Measurements from ENCODE around the gene ACER1.

Gene ACER1

DNA sequence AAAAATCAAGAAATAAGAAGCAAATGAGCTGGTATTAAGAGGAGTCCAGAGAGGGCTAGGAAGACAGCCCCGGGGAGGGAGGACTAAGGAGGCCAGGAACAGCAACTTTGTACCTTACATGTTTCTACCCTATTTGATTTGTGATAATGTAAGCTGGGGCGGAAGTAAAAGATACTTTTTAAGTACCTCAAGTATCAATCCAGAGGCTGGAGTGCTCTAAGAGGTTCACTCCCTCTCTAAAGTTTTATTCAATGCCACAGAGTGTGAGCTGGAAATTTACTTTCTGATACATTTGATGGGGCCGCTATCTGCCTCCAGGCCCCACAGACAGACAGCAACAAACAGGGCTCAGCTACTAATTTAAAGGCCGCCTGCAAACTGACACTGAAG, 65.0 kb downstream of the ACER1 start:
- DNase-seq (ENCODE audit: low read depth in 2 of 2): no peak

DNA sequence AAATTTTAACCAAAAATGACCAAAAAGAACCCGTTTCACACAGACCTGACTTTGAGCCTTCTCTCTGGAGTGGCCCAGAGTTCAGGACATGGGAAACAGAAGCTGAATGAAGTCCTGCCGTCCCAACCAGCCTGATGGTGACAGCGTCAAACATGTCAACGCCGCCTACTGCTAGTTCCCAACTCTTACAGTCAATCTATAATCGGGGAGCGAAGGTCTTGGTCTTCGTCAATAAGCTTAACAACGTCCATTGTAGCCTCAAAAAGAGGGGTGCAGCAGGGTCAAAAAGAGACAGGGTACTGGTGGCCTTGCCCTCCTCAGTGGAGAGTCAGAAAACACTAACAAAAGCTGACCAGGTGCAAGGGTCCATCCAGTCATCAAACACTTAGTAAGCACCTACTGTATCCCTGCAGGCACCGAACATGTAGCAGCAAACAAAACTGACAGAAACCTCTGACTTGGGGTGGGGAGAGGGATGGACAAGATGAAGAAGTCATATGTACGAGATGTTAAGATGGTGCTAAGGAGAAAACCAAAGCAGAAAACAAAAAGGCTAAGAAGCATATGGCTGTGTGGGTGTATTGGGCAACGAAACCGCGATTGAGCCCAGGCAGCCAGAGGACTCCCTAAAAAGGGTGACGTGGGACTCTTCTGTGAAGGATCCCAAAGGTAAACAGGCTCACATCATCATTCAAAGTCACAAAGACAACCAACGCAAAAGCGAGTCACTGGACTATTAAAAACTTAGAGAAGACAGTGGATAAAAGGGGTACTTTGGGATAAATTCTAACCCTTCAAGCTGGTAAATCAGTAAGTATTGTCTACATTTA, 65.6 kb downstream of the ACER1 start:
- DNase-seq (ENCODE audit: low read depth in 2 of 2): no peak

DNA sequence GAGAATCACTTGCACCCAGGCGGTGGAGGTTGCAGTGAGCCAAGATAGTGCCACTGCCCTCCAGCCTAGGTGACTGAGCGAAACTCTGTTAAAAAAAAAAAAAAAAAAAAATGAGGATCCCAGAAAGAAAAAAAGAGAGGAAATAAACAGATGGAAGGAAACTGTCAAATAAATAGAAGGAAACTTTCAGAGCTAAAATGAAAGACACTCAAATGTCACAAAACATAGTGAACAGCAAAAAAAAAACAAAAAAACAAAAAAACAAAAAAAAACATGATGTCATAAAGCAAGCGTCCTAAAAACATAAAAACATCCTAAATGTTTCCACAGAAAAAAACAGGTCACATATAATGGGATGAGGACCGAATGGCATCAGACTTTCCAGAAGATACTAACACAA, 68.6 kb downstream of the ACER1 start:
- no peak for DNase-seq (ENCODE audit: low read depth in 2 of 2)

DNA sequence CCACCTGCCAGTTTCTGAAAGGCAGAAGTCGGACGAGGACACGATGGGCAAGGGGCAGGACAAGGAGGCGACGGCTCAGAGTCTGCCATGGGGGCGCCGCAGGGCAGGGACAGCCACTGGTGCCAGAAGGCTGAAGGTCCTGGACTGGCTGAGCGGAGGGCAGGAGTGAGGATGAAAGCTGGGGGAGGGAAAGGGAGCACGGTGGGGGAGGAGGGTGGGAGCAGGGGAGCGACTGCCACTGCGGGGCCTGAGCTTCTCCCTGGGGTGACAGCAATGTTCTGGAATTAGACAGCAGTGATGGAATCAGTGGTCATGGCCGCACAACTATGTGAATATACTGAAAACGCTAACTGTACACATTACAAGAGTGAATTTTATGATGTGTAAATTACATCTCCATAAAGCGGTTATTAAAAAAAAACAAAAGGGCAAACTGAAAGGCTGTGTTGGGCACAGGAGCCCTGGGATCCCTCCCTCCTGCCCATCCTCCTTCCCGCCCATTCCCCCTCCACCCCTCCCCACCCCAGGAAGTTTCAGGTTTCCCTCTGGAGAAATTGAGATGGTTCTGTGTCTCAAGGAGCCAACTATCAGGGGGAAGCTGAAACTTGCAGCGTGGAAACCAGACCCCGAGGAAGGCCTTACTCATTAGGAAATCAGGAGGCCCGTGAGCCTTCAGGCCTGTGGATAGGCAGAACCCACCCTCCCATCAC, 69.5 kb downstream of the ACER1 start:
- no peak for DNase-seq (ENCODE audit: low read depth in 2 of 2)

DNA sequence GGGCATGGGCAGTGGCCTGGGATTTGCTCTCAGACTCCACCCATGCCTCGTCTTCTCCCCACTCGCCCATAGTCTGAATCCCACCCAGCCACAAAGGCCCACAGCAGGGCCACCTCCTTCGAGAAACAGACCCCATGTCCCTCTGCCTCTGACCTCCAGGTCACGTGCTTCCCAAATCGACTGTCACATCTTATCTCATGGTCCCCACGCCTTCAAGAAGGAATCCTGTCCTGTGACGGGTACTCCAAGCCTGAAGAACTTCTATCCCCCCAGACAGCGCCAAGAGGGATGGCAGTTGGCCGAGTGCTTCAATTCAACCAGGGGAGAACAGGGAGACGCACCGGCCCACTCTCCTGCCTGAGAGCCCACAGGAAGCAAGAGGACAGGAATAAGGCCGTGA, 70.1 kb downstream of the ACER1 start:
- DNase-seq (ENCODE audit: low read depth in 2 of 2): no peak

DNA sequence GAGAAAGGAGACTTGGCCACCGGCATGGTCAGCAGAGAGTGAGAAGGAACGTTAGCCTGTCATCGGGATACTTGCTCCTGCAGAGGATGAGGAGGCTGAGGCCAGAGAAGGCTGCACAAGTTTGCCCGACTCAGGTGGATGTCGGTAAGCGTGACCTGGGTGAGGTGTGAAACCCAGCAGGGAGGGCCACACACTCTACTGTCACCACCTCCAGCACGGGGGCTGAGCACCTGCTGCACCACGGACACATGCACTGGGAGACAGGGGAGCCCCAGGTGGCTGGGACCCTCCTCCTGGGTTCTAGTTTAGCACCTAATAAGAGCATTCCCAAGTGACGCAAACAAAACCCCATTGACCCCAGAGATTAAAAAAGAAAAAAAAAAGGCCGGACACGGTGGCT, 70.9 kb downstream of the ACER1 start:
- no peak for DNase-seq (ENCODE audit: low read depth in 2 of 2)

DNA sequence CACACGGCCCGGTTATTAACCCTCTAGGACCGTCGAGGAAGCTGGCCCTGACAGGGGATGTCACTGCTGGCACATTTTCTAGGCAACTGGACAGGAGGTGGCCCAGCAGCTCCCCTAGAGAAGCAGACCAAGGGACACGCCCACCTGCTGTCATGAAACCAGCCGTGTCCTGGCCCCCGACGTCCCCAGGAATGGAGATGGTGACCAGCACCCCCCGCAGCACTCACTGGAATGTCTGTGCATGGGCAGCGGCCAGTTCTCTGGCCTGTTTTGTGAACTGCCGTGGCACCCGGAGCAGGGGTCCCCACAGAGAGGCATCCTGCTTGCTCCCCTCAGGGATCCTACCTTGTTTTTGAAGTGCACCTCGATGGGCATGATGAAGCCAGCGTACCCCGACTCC, 71.5 kb downstream of the ACER1 start:
- DNase-seq (ENCODE audit: low read depth in 2 of 2): no peak

DNA sequence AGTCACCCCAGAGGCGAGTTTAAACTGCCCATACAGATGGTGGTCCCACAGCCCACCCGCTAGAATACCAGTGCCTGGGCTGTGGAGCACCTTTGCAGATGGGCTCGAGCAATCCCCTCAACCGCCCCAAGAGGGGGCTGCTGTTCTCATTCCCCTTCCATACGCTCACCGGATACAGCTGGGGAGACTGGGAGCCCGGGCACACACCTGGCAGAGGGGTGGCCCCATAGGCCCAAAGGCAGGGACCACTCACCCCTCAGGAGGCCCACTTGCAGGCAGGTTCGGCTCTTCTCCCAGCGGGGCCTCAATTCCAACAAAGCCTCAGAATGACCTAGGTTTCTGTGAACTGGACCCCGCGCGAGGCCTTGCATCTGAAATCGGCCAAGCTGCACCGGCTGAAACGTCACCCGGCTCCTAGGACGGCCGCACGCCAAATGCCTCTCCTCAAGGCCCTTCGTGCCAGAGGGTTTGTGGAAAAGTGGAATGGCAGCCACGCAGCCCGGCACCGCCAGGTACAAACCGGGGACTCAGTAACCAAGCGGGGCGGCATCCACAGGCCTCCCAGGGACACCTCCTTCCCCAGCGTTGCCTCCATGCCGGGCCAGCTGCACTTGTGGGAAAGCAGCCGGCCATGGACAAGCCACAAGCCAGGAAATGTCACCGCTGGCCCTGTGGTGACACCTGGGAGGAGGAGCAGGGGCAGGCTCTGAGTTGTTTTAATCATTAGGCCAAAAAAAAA, 72.3 kb downstream of the ACER1 start:
- no peak for DNase-seq (ENCODE audit: low read depth in 2 of 2)

DNA sequence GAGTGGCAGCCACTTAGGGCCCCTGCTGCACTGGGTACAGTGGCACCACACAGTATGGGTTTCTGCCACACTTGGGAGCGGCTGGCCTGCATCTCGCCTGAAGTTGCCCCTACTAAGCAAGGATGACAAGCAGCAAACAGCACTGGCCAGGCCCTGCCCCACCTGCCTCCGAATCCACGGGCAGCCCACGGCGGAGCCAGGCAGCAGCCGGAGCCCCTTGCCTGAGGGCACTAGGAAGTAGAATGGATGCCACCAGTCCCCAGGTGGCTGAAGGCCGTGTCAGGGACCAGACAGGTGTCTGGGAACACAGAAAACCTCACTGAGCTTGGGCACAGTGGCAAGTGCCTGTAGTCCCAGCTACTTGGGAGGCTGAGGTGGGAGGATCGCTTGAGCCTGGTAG, 73.0 kb downstream of the ACER1 start:
- no peak for DNase-seq (ENCODE audit: low read depth in 2 of 2)

DNA sequence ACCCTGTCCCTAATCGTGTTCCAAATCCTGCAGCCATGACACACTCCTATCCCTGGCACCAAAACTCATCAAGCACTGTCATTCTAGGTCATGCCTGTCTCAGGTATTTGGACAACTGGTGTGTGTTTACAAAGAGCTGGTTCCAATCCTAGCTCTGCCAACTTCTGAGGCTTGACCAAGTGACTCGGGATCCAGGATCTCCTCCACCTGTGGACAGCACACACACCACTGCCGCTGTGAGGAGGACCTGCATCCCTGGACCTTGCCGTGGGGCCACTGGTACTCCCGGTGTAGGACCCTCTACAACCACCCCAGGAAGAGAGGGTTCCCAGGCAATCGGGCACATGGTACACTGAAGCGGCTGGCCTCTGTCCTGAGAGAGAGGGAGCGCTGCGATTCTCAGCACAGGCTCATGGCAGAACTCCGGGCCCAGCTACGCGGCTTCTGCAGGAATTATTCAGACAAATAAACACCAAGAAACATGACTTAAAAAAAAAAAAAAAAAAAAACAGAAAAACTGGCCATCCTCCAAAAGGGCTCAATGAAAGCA, 74.0 kb downstream of the ACER1 start:
- DNase-seq (ENCODE audit: low read depth in 2 of 2): no peak

DNA sequence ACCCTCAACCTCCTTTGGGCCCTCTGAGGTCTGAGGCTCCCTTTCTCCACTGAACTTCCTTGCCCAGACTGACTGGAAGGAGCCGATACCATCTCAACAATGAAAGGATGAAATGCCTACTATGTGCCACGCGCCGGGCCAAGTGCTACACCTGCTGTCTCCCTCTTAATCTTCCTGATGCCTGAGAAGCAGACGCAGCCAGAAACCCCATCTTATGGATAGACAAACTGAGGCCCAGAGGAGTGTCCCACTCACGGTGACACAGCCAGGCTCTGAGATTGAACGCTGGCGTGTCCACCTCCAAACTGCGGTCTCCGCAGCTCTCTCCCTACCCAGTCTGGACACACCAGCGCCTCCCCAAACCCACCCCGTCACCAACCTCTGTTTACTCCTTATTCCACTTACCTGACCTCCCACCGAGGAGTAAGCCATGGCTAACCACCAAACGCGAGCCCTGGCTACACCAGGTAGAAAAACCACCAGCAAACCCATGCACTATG, 74.5 kb downstream of the ACER1 start:
- no peak for DNase-seq (ENCODE audit: low read depth in 2 of 2)
